HepG2 (cell line): Measurements from ENCODE around the gene ZFP36. TPM values are rescaled to one million over a fixed set of nuclear protein-coding genes. Genes with fewer than 3 reads are reported as not detected.
A peak's percentile ranks its signal among the peaks of the same experiment; 100 is the strongest.

Experiments
- ARID3A ChIP-seq: IDR thresholded peaks from 2 replicates; pipeline ENCODE4 v1.6.1; 2012; ENCODE audit warnings: low read depth, low read length, improper control_type of control experiment
- ATF5 ChIP-seq: sonication (generic); formaldehyde crosslinking; IDR thresholded peaks from 2 replicates; pipeline ENCODE4 v1.4.0; 2020; ENCODE audit warnings: mild to moderate bottlenecking, low read depth, missing genetic modification reagents
- CEBPG ChIP-seq: IDR thresholded peaks from 2 replicates; pipeline ENCODE4 v1.6.1; 2016
- CENPBD1 ChIP-seq: sonication (generic); formaldehyde crosslinking; IDR thresholded peaks from 2 replicates; pipeline ENCODE4 v1.8.0; 2022; ENCODE audit warnings: missing genetic modification reagents, low read depth, mild to moderate bottlenecking, borderline replicate concordance
- CREB1 ChIP-seq, 2 experiments: fragments of 450-650 bp in 1 of 2; IDR thresholded peaks; 2 replicates each; pipeline ENCODE4 v1.6.1; 2016 to 2017; ENCODE audit warnings: control low read depth in 1 of 2, mild to moderate bottlenecking in 1 of 2, missing compliant biosample characterization in 1 of 2, missing genetic modification characterization in 1 of 2
- EEA1 ChIP-seq: sonication (generic); formaldehyde crosslinking; IDR thresholded peaks from 2 replicates; pipeline ENCODE4 v1.5.1; 2020; ENCODE audit warnings: mild to moderate bottlenecking, missing genetic modification reagents, borderline replicate concordance
- GATA4 ChIP-seq: sonication (generic); IDR thresholded peaks from 2 replicates; pipeline ENCODE4 v1.6.1; 2016; ENCODE audit warnings: antibody characterized with exemption, low read depth, borderline replicate concordance
- GATAD2A ChIP-seq: IDR thresholded peaks from 2 replicates; pipeline ENCODE4 v1.6.1; 2016
- IRF2 ChIP-seq: IDR thresholded peaks from 2 replicates; pipeline ENCODE4 v1.6.1; 2018; ENCODE audit warnings: missing genetic modification reagents, missing compliant biosample characterization
- JDP2 ChIP-seq: sonication (generic); formaldehyde crosslinking; IDR thresholded peaks from 2 replicates; pipeline ENCODE4 v1.8.1; 2022; ENCODE audit warnings: missing genetic modification reagents, borderline replicate concordance
- NR0B2 ChIP-seq: sonication (generic); formaldehyde crosslinking; IDR thresholded peaks from 2 replicates; pipeline ENCODE4 v1.4.0; 2020; ENCODE audit warnings: mild to moderate bottlenecking, missing genetic modification reagents
- TAF1 ChIP-seq: sonication (generic); formaldehyde crosslinking; IDR thresholded peaks from 2 replicates; pipeline ENCODE4 v1.4.0; 2020; ENCODE audit warnings: missing genetic modification reagents
- TGIF2 ChIP-seq: IDR thresholded peaks from 2 replicates; pipeline ENCODE4 v1.6.1; 2016; ENCODE audit warnings: control low read depth, missing compliant biosample characterization
- ZBTB3 ChIP-seq: sonication (generic); formaldehyde crosslinking; IDR thresholded peaks from 2 replicates; pipeline ENCODE4 v1.4.0; 2020; ENCODE audit warnings: low read depth, mild to moderate bottlenecking, moderate library complexity, missing genetic modification reagents, borderline replicate concordance
- ZNF224 ChIP-seq: sonication (generic); formaldehyde crosslinking; IDR thresholded peaks from 2 replicates; pipeline ENCODE4 v1.5.0; 2020; ENCODE audit warnings: mild to moderate bottlenecking, missing genetic modification reagents
- ZNF33A ChIP-seq: sonication (generic); formaldehyde crosslinking; IDR thresholded peaks from 2 replicates; pipeline ENCODE4 v1.5.1; 2020; ENCODE audit warnings: missing genetic modification reagents, mild to moderate bottlenecking, moderate library complexity, borderline replicate concordance
- ZNF496 ChIP-seq: sonication (generic); formaldehyde crosslinking; IDR thresholded peaks from 2 replicates; pipeline ENCODE4 v1.8.1; 2023; ENCODE audit warnings: mild to moderate bottlenecking, moderate library complexity, missing genetic modification reagents; ENCODE audit not compliant: insufficient replicate concordance
- ZNF570 ChIP-seq: sonication (generic); formaldehyde crosslinking; IDR thresholded peaks from 2 replicates; pipeline ENCODE4 v1.4.0; 2020; ENCODE audit warnings: mild to moderate bottlenecking, missing genetic modification reagents, borderline replicate concordance
- ZSCAN12 ChIP-seq: sonication (generic); formaldehyde crosslinking; IDR thresholded peaks from 2 replicates; pipeline ENCODE4 v1.9.0; 2021; ENCODE audit warnings: mild to moderate bottlenecking, missing genetic modification reagents
- polyA plus RNA-seq, 8 experiments: library from polyadenylated mRNA; depleted of rRNA in 3 of 8; stranded (reverse) in 7 of 8; unstranded in 1 of 8; fragments of >200 nt; fragmentation: Illumina TruSeq in 4 of 8; extraction: Trizol in 4 of 8; gene quantifications; 2 replicates each; pipeline versions ENCODE4 v1.2.1 to v1.2.3, GENCODE V29; 2011 to 2016; ENCODE audit warnings: low read depth in 4 of 8, missing spikeins in 1 of 8, mixed read lengths in 1 of 8; ENCODE audit not compliant: insufficient read depth in 1 of 8
- total RNA-seq, 5 experiments: library from RNA; depleted of rRNA; stranded (reverse); fragments of >200 nt; fragmentation: Illumina TruSeq; extraction: Trizol; gene quantifications; 2 replicates each; pipeline ENCODE4 v1.2.3, GENCODE V29; 2016; ENCODE audit warnings: low read depth in 1 of 5
- TF ChIP-seq, protein P1 (sequence below): sonication (generic); formaldehyde crosslinking; IDR thresholded peaks from 2 replicates; pipeline ENCODE4 v1.4.0; 2020; ENCODE audit warnings: missing genetic modification reagents, mild to moderate bottlenecking, borderline replicate concordance
- TF ChIP-seq, protein P2 (sequence below): sonication (generic); formaldehyde crosslinking; IDR thresholded peaks from 2 replicates; pipeline ENCODE4 v1.9.0; 2022; ENCODE audit warnings: missing genetic modification reagents, mild to moderate bottlenecking, borderline replicate concordance

ZFP36 gene
- total and polyA plus RNA-seq, 2 of the 13 experiments (the other 11 are each of a cell fraction or from before 2014, with no cell fraction given): 1.4 to 1.7 TPM

DNA sequence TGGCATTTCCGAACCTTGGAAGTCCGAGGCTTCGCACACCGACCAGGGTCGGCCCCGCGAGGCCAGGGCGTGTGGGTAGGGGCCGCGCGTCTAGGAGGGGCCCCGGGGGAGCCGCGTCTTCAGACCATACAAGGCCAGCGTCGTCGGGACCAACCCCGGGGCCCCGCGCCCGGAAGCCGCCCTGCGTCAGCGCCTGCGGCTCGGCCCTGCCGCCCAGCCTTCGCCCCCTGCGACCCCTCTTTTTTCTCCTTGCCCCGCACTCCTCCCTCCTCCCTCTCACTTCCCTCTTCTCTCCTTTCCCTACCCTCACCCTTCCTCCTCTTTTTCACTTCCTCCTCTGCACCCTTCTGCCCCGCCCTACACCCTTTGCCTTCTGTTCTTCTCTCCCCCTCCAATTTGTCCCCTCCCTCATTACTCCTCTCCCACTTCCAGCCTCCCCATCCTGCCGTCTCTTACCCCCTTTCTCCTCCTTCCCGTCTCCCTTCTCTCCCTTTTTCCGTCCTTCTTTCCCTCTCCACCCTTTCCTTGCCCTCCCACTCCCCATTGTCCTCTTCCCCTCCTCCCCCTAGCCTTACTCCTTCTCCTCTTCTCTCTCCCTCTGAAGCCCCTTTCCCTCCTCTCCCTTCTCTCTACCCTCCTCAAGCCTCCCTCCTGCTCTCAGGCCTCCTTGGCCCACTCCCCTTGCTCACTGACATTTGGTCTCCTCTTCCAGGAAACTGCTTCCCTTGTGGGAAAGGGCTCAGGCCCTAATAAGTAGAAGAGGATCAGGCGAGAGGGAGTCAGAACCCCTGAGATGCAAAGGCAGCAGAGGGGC, 3.6 kb downstream of the ZFP36 start (continued):
- TF ChIP-seq, protein P1, sequence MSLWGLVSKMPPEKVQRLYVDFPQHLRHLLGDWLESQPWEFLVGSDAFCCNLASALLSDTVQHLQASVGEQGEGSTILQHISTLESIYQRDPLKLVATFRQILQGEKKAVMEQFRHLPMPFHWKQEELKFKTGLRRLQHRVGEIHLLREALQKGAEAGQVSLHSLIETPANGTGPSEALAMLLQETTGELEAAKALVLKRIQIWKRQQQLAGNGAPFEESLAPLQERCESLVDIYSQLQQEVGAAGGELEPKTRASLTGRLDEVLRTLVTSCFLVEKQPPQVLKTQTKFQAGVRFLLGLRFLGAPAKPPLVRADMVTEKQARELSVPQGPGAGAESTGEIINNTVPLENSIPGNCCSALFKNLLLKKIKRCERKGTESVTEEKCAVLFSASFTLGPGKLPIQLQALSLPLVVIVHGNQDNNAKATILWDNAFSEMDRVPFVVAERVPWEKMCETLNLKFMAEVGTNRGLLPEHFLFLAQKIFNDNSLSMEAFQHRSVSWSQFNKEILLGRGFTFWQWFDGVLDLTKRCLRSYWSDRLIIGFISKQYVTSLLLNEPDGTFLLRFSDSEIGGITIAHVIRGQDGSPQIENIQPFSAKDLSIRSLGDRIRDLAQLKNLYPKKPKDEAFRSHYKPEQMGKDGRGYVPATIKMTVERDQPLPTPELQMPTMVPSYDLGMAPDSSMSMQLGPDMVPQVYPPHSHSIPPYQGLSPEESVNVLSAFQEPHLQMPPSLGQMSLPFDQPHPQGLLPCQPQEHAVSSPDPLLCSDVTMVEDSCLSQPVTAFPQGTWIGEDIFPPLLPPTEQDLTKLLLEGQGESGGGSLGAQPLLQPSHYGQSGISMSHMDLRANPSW (CRISPR knock-in tag): no peak
- TF ChIP-seq ZBTB3 (CRISPR knock-in tag): 0 out of 2 replicates have a peak, but pooled peaks have one; percentile 45
- TF ChIP-seq CEBPG (CRISPR knock-in tag): no peak
- TF ChIP-seq TGIF2 (CRISPR knock-in tag): no peak
- TF ChIP-seq CENPBD1: no peak
- no peak for TF ChIP-seq GATAD2A (CRISPR knock-in tag)
- 0 out of 2 replicates have a peak, but pooled peaks have one; percentile 10 for TF ChIP-seq ZNF224 (CRISPR knock-in tag)
- TF ChIP-seq, protein P2, sequence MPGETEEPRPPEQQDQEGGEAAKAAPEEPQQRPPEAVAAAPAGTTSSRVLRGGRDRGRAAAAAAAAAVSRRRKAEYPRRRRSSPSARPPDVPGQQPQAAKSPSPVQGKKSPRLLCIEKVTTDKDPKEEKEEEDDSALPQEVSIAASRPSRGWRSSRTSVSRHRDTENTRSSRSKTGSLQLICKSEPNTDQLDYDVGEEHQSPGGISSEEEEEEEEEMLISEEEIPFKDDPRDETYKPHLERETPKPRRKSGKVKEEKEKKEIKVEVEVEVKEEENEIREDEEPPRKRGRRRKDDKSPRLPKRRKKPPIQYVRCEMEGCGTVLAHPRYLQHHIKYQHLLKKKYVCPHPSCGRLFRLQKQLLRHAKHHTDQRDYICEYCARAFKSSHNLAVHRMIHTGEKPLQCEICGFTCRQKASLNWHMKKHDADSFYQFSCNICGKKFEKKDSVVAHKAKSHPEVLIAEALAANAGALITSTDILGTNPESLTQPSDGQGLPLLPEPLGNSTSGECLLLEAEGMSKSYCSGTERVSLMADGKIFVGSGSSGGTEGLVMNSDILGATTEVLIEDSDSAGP (CRISPR knock-in tag): peak; percentile 74; the same call in 1 of the 2 replicates
- TF ChIP-seq ATF5 (CRISPR knock-in tag): 0 out of 2 replicates have a peak, but pooled peaks have one; percentile 53
- TF ChIP-seq GATA4: no peak
- no peak for TF ChIP-seq IRF2
- TF ChIP-seq ZNF570: no peak
- TF ChIP-seq JDP2: no peak
- TF ChIP-seq TAF1 (CRISPR knock-in tag): 0 out of 2 replicates have a peak, but pooled peaks have one; percentile 23
- no peak for TF ChIP-seq ARID3A
- TF ChIP-seq NR0B2 (CRISPR knock-in tag): no peak
- TF ChIP-seq ZNF496 (CRISPR knock-in tag): no peak
- no peak for TF ChIP-seq EEA1
- no peak for TF ChIP-seq ZSCAN12 (CRISPR knock-in tag)
- TF ChIP-seq CREB1 (IDR thresholded peaks at IDR 0.05): no peak
- TF ChIP-seq CREB1 (CRISPR knock-in tag; IDR thresholded peaks at IDR 0.05): no peak
- no peak for TF ChIP-seq ZNF33A
